ENCODE measurements around the gene ZNF687.

Gene ZNF687

DNA sequence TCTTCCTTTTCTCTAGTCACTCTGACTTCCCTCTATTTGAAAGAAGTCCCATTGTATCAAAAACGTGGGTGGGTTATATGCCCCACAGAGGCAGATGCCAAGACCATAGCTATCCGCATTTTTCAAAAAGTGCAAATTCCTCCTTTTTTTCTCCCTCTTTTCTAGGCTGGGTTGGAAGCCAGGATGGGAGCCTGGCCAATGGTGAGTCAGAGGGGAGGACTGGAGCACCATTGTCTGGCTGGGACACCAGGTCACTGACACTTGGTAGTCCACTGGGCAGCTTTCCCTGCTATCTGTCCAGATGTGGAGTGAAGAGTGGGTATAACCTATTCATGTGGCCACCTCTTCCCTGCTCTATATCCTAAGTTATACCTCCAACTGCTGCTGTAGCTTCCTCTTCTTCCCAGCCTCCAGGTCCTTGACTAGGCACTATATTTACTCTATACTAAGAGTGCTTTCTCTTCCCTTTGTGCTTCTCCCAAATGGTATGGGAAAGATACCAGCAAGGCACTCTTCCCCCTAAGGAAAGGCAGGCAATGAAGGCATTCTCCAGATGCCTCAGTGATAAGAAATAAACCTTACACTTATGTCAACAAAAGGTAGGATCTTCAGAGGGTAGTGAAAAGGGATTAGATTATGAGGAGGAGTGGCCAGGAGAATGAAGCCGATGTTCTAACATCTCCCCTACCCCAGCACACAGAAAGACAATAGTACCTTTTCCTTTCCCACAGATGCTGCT is 32.2 kb downstream of the ZNF687 start:
- DNase-seq (ENCODE audit: low spot score) = peak; percentile 85

DNA sequence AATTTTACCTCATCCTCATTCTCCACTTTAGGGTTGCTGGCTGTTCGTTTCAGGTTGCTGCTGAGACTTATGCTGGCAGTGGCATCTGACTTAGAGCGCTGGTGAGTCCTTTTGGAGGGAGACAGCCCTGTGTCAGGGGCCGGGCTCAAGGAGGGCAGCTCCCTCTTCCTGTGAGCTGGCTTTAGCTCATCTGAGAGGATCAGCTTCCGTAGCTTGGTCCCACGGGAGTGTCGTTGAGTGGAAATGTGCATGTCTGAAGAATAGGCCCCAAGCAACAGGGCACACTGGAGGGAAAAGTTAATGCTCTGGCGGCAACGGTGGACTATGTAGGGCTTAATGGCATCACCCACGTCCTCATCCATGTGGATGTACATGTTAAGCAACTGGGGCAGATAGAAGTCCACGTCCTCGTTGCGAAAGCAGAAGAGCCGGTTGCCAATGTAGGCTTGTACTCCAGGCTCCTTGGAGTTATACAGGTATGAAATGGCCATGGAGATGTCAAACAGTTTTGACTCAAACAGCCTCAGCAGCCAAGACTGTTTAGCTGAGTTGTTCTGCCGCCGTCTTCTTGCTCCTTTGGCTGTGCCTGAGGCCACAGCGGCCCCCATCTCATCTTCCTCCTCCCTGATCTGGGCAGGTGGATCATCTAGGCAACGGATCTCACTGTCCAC is 33.6 kb downstream of the ZNF687 start:
- DNase-seq (ENCODE audit: low spot score) = no peak

DNA sequence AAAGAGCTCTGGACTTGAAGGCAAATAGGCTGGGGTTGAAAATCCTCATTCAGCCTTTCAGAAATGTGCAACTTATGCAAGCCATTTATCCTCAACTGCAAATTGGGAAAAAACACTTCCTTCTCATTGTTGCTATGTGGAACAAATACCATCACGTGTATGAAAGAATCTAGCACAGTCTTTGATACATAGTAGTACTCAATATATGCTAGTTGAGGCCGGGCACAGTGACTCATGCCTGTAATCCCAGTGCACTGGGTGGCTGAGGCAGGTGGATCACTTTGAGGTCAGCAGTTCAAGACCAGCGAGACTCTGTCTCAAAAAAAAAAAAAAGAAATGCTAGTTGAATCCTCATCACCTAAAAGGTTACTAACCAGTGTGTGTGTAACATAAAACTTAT is 36.9 kb downstream of the ZNF687 start:
- no peak for DNase-seq (ENCODE audit: low spot score)

DNA sequence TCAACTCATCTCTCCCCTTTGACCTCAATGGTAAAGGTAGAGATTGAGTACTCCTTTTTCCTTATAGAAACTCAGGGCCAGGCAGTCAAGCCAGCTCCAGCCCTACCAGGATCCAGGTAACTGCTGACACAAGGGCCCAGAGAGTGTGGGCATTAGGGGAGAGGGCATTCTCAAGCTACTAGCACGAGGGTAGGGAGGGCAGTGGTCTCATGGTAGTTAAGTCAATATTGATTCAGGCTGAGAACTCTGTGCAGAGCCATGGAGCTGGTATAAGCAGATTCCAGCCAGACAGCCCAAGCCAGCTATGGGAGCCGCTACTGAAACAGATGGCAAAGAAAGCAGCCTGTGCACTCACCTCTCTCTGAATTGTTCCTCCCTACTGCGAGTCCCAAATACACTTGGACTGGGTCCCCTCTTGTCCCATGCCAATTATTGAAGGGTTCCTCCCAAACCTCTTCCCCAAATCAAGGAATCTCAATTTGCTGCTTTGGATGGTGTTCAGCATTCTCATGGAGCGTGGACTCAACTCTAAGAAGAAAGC is 42.4 kb downstream of the ZNF687 start:
- DNase-seq (ENCODE audit: low spot score) = no peak

DNA sequence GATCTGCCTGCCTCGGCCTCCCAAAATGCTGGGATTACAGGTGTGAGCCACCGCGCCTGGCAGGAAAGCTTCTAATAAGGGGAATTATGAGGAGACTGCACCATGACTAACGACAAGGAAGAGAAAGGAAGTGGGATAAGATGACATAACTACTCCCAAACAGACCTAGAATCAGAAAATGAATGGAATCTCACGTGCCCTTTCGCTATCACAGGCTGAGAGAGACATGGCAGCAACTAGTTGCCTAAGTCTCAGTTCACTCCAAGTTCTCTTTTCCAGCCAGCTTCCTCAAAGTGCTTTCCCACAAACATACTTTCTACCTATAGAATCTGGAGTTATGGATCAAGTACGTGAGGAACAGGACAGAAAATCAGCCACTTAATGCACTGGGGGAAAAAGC is 43.1 kb downstream of the ZNF687 start:
- DNase-seq (ENCODE audit: low spot score) = no peak

DNA sequence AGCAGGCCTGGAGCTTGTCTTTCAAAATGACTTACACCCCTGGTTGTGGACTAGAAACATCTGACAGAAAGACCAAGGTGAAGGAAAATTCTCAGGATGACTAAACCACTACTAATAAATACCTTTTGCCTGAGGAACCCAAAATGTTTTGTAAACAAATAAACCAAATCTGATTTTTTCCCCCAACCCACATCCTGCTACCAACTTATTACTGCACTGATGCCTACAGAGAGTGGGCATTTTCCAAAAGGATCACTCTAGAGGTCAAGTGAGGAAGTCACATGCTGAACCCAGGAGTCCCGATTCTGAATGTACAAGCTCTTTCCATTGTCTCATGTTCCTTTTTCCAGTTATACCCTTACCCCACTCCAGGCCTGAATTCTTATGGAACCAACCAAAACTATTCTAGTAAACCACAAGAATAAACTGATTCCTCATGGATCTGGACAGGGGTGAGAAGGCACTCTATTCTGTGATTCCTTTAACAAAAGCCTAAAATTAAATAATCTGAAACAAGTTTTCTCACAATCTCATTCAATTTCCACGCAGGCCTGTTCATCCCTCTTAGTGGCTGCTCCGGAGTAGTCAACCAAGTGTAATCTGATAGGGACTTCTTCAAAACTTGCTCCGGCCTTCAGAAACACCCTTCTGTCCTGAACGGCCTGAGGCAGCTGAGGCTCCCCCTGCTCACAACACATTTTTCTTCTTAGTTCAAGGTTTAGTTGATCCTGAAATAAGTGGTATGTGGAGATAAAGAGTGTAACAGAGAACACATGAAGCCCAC is 43.7 kb downstream of the ZNF687 start:
- no peak for DNase-seq (ENCODE audit: low spot score)

DNA sequence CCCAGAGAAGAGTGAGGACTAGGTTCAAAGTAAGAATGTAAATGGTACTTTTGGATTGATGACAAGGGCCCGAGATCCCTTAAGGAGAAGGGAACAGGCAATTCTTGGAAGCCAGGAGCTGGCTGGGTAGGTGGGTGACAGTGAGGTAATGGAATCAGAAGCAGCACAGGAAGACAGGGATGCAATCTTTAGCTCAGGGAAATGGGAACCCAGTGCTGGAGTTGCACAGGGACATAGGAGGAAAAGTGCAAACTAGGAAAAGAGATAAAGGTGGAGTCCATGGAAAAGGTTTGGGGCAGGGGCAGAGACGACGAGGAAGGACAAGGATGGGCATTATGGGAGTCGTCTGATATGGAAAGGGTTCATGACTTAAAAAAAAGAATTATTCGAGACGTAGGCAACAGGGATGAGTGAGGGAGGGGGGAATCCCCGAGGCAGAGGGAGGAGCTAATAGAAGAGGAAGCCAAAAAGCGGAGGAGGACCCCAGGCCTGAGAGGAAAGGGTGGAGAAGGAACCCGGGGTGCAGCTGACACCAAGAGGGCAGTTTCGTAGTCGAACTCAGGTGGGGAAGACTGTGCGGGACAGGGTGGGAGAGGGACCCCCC is 44.6 kb downstream of the ZNF687 start:
- DNase-seq (ENCODE audit: low spot score) = peak; percentile 77

DNA sequence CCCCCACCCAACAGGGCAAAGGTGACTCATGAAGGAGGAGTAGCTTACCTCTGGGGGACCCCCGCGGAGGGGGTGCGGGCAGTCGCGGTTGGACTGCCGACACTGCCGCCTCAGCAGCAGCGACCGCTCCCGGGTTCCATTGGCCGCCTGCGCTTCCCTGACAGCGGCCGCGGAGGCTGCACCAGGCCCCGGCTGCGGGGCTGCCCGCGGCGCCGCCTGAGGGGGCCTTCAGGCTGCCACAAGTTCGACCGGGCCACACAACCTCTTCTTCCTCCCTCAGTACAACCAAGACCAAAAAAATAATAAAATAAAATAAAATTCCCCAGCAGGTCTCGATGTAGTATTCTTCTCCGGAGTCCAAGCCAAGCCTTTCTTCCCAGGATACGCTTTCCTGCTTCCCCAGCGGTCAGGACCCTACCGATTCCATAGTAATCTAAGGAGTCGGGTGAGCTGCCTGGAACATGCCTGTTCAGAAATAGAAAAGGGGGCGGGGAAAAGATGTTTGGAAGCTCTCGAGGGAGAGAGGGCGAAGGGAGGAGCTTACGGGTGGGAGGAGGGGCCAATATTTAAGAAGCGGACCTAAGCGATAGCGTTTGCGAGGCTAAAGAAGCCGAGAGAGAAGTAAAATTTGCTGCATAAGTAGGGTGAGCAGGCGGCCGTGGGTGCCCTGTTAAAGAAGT is 45.3 kb downstream of the ZNF687 start, which contains the start of gene PI4KB:
Gene PI4KB (minus strand): TSS at position 194 of the 680 bp plus-strand sequence. CDS start 10,935 bp downstream, outside the sequence.
- peak; percentile 97 for DNase-seq (ENCODE audit: low spot score)

DNA sequence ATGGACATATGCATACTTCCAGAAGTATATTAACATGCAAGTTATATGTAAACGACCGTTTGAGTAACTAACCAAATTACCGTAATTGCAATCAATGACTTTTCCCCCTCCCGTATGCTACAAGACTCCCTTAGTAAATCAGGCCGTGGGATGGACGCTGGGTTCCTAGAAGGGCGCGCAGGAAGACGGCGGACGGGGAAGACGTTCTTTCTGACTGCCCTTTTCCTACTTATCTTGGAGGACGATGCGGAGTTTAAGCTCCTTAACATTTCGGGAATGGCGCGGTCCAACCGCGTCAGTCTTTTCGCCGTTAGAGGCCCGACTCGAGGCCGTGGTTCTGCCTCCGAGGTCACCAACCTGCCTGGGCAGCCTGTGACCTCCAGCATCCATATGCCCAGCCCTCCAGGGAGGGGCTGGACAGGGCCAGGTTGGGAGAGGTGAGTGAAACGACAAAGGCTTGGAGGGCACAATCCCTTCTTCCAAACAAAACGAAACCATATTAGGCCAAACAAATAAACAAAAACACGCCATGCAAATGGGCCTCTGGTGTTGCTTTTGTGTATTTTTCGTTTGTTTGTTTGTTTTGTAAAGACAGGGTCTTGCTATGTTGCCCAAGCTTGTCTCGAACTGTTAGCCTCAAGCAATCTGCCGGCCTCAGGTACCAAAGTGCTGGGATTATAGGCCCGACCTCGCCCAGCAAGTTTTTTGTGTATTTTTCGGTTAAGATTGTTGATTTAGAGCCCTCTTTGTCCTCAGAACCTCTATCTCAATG is 46.0 kb downstream of the ZNF687 start:
- no peak for DNase-seq (ENCODE audit: low spot score)

DNA sequence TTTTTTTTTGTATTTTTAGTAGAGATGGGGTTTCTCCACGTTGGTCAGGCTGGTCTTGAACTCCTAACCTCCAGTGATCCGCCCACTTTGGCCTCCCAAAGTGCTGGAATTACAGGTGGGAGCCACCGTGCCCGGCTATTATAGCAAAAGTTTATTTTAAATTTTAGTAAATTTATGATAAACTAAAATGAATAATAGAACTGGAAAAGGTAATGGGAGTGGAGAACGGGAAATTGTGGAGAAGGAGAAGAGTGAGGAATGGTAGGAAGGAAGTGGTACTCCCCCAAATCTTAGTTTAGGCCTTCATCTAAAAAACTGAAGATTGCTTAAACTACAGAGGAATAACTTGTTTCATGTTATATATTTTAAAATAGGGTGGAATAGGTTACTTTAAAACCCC is 52.7 kb downstream of the ZNF687 start:
- DNase-seq (ENCODE audit: low spot score) = no peak

DNA sequence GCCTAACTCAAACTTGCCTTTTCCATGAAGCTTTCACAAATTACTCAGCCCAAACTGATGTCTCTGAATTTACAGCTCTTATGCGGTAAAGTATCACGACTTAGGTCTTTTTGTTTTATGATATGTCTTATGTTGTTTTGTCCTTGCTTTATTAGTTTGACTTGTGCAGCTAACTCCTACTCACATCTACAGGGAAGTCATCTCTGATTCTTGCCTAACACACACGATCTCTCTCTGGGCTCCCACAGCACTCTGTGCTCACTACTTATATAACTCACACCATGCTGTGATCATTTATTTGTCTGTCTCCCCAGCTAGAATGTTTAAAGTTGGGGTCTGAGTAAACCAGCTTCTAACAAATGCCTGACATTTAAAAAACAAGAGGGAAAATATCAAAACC is 54.5 kb downstream of the ZNF687 start:
- DNase-seq (ENCODE audit: low spot score) = no peak

DNA sequence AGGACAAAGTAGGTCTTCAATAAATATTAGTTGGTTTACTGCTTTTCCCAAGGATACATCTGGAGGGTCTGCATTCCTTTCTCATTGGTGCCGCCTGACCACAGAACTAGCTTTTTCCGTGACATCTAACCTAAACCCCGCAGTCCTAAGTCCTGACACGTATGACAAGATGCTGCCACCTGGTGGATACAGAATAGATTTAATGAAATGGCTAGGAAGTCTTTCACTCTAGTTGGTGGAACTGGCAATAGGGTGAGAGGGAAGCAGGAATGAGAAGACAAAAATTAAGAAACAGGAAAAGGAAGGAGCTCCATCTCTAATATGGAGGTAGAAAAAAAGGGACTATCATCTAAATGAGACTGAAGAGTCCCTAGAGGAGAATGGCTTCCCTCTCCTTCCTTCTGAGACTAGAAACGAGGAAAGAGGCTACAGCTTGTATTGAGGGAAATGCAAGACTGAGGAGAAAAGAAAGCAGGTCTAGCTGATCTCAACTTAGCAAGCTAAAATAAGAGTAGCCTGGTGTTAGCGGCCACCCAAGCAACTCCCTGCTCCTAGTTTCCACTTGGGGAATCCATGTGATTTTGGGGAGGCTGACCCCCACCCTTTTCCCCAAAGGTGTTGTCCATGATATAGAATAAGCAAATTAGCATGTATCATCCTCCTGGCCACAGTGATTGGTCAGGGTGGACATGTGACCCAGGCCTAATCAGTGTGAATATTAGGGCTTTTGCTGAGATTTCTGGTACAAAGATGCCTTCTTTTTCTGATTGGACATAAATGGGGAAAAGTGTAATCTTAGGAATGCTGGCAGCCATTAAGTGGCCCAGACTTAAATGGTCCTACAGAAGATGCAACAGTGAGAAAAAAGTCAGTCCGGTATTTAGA is 59.0 kb downstream of the ZNF687 start:
- peak; percentile 60 for DNase-seq (ENCODE audit: low spot score)
